Stomach smooth muscle (tissue), 2 donors: ENCODE data around the gene TUBGCP3.

Experiments used
- H3K27ac ChIP-seq: one replicate; pipeline ENCODE4 v1.7.0; 2013; ENCODE audit warnings: mild to moderate bottlenecking, low read length, inconsistent platforms
- H3K27me3 ChIP-seq, 2 donors: one replicate each; pipeline ENCODE4 v1.7.0; 2013; ENCODE audit warnings: low read length in 2 of 2; ENCODE audit not compliant: insufficient read depth in 2 of 2, control insufficient read depth in 1 of 2
- H3K36me3 ChIP-seq, 2 donors: one replicate each; pipeline ENCODE4 v1.7.0; 2013; ENCODE audit warnings: low read length in 2 of 2; ENCODE audit not compliant: control insufficient read depth in 2 of 2, insufficient read depth in 2 of 2
- H3K4me1 ChIP-seq: one replicate; pipeline ENCODE4 v1.7.0; 2013; ENCODE audit warnings: low read length; ENCODE audit not compliant: control insufficient read depth, insufficient read depth
- H3K4me3 ChIP-seq, 2 donors: one replicate each; pipeline ENCODE4 v1.7.0; 2013; ENCODE audit warnings: low read length in 2 of 2
- H3K9ac ChIP-seq, 2 donors: one replicate each; pipeline ENCODE4 v1.7.0; 2013; ENCODE audit warnings: low read length in 2 of 2, mild to moderate bottlenecking in 1 of 2
- H3K9me3 ChIP-seq, 2 donors: one replicate each; pipeline ENCODE4 v1.7.0; 2013; ENCODE audit warnings: low read length in 2 of 2; ENCODE audit not compliant: control insufficient read depth in 2 of 2
- donor health status: healthy.
- donor health status: Pancreatic carcinoma.

TUBGCP3 gene

DNA sequence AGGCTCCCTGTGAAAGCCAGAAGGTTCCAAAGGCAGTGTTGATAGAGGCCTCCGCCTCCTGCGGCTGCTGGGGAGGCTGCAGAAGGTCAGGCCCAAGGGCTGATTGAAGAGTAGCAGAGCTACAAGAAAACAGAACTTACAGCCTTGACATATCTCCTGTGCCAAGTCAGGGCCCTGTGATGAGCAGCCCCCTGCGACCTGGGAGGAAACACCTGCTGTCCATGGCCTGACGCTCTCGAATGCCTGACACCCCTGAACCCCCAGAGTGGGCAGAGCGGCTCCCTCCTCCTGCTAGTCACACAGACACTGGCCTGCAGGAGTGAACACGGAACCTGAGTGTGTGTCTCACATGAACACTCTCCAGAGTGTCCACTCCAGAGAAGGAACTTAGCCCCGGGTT, 38.2 kb upstream of the TUBGCP3 start:
- Histone ChIP-seq H3K36me3 (no peaks in the 10 kb centered on the region), H3K27me3 (no peaks in the 10 kb centered on the region)

DNA sequence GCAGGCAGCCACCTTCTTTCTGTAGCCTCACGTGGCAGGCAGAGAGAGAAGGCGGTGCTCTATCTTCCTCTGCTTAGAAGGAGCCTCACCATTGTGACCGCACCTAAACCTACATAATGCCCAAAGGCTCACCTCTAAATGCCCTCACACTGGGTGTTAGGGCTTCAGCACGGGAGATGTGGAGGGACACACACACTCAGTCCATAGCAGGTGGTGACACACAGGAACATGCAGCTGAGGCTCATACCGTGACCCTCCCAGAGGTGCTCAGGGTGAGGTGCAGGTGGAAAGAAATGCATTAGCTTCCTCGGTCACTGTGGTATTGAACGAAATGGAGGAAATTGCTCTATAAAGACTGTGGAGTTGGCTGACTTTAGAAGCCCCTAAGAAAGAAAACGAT, 37.7 kb upstream of the TUBGCP3 start:
- no peak overlapping the region for H3K27ac ChIP-seq
- no peak overlapping the region for H3K9ac ChIP-seq
- H3K27me3 ChIP-seq = no peaks in the 10 kb centered on the region
- no peaks in the 10 kb centered on the region for H3K4me1 ChIP-seq
- H3K36me3 ChIP-seq = no peaks in the 10 kb centered on the region
- no peaks in the 10 kb centered on the region for H3K9me3 ChIP-seq
- H3K4me3 ChIP-seq = no peak overlapping the region

More for the DNA sequence above, 38.2 kb upstream of the TUBGCP3 start:
- Histone ChIP-seq H3K4me1 (no peaks in the 10 kb centered on the region), H3K27ac (no peak overlapping the region), H3K4me3 (no peak overlapping the region), H3K9me3 (no peaks in the 10 kb centered on the region), H3K9ac (no peak overlapping the region)

DNA sequence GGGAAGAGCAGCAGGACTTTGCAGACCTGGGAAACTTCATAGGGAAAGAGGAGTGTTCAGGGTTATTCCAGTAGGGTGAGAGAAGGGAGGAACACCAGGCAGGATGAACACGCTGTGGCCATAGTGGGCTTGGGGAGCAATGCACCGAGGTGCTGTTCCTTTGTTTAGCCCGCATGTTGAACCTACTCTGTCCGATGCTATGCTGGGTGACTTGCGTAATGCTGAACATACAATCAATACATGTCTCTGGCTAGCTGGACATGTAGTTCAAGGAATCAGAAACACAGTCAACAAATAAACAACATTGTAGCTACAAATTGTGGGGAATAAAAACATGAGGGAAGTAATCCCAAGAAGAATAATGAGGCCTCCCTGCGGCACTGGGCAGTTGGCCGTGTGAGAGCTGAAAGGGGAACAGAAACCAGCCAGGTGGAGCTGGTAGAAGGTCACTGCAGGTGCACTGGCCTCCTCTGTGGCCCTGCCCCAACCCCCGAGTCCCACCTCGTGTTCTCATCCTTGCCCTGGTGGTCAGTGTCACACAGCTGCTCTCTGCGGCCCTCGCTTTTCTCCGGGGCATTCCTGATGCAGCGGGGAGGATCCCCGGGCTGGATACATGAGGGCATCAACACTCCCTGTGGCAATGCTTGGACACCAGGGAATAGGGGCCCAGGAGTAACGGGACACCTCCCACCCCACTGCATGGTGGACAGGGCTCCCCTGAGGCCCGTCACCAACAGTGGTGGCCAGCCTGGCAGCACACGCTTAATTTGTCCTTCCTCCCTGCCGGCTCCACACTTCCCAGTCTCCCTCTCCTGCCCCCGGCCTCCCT, 36.9 kb upstream of the TUBGCP3 start:
- Histone ChIP-seq H3K4me1 (no peaks in the 10 kb centered on the region), H3K27ac (no peak overlapping the region), H3K9ac (no peak overlapping the region), H3K4me3 (no peak overlapping the region), H3K9me3 (no peaks in the 10 kb centered on the region), H3K27me3 (no peaks in the 10 kb centered on the region), H3K36me3 (no peaks in the 10 kb centered on the region)

DNA sequence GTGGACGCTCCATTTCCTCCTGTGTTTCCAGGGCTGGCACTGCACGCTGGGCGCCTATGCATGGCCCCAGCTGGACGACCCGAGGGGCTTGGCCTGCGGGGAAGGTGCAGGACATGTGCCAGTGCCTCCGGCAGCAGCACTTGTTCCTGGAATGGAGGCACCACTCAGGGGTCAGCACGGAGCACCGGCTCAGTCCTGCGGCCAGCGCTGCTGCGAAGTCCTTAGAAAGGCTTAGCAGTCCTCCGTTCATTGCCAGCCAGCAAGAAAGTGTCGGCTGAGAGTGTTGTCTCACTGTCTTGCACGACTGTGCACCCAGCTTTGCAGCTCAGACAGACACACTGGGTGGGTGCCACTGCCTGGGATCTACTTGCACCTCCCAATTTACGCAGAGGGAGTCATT, 36.1 kb upstream of the TUBGCP3 start:
- no peak overlapping the region for H3K9ac ChIP-seq
- H3K36me3 ChIP-seq = no peaks in the 10 kb centered on the region
- H3K27me3 ChIP-seq = no peaks in the 10 kb centered on the region
- H3K9me3 ChIP-seq = no peaks in the 10 kb centered on the region
- no peak overlapping the region for H3K27ac ChIP-seq
- H3K4me1 ChIP-seq = no peaks in the 10 kb centered on the region
- H3K4me3 ChIP-seq = no peak overlapping the region

DNA sequence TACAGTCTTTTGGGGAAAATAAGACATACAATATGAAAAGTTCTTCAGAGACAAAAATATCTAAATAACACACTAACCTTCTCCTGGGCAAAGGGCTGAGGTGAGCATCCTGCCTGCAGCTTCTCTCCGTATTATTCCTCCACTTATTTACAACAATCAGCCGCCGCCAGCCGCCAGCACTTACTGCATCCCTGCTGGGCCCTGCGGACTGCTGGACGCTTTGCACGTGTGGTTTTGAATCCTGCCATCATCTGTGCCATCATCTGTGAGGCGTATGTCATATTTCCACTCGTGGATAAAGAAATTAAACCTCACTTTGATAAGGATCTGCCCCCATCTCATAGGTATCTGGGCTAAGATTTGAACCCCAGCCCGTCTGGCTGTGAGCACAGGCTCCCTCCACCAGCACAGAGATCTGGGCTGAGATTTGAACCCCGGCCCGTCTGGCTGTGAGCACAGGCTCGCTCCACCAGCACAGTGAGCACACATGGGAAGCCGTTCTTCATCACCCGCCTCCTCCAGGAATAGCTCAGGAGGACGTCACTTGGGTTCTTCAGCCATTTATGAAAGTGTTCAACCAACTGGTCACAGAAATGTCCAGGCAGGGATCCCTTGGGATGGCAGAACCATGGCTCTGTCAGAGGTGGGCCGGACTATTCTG, 35.2 kb upstream of the TUBGCP3 start:
- no peak overlapping the region for H3K9ac ChIP-seq
- no peak overlapping the region for H3K27ac ChIP-seq
- H3K9me3 ChIP-seq = no peaks in the 10 kb centered on the region
- H3K36me3 ChIP-seq = no peaks in the 10 kb centered on the region
- H3K4me1 ChIP-seq = no peaks in the 10 kb centered on the region
- H3K4me3 ChIP-seq = no peak overlapping the region
- no peaks in the 10 kb centered on the region for H3K27me3 ChIP-seq

DNA sequence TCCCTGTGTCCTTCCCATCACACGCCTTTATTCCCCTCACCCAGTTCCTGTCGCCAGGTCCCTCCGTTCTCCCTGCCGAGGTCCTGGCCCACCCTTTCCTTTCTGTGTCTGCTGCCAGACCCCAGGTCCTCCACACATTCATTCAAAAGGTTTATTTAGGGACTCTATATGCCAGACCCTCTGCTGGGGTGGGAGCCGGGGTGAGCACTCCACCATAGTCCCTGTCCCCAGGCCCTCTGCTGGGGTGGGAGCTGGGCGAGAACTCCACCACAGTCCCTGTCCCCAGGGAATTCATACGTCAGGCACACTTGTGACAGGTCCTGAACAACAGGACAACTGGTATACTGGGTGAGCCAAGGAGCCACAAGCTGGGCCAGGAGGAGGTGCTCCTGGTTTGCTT, 34.4 kb upstream of the TUBGCP3 start:
- Histone ChIP-seq H3K36me3 (no peaks in the 10 kb centered on the region), H3K27ac (no peak overlapping the region), H3K4me1 (no peaks in the 10 kb centered on the region), H3K27me3 (no peaks in the 10 kb centered on the region), H3K9me3 (no peaks in the 10 kb centered on the region), H3K4me3 (no peak overlapping the region), H3K9ac (no peak overlapping the region)

DNA sequence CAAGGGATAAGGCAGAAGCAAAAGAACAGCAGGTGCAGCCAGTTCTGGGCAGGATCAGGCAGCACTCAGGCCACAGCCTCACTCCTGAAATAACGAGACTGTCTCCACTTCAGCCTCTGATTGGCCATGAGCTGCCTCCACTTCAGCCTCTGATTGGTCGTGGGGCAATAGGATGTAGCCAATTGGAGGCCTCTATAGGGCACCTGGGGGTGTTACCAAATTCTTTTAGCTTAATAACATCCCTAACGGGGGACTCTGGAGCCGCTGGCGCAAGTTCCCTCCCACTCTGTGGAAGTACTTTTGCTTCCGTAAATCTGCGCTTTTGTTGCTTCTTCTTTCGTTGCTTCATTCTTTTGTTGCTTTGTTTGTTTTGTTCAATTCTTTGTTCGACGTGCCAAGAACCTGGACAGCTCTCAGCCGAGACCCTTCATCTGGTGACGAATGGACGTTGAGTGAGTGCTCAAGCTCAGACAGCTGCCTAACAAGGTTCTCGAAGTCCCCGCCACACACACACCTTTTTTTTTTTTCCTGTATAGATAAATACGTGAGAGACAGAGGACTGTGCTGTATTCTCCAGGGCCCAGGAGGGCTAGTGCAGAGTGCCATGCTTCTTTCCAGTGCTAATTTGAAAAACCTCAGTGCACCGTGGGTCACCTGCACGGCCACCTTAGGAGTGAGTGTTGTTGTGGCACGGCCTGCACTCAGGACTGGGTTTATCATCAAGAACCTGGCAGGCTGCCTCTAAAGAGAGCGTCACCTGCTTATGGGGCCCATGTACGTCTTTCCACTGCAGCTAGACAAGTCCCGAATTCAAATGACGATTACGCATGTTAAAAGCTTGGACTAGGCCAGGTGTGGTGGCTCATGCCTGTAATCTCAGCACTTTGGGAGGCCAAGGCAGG, 32.0 kb upstream of the TUBGCP3 start:
- Histone ChIP-seq H3K27ac (no peak overlapping the region), H3K36me3 (no peaks in the 10 kb centered on the region), H3K27me3 (no peaks in the 10 kb centered on the region), H3K4me3 (no peak overlapping the region), H3K9me3 (no peaks in the 10 kb centered on the region), H3K4me1 (no peaks in the 10 kb centered on the region), H3K9ac (no peak overlapping the region)

DNA sequence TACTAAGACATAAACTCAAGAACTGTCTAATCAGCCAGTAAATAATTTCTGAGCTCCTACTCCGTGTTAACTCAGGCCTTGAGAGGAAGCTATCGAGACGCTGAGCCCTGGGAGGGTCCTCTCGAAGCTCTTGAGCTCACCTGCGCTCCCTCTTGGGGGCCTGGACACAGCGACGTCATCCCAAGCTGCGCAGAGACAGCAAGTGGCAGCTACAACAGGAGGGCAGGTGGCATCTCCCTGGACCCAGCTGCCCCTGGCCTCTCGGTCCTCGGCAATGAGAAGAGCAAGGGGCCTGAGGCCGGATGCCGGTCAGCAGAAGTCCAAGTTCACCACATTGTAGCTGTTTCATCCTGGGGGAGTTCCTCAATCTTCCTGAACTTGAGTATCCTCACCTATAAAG, 30.5 kb upstream of the TUBGCP3 start:
- no peaks in the 10 kb centered on the region for H3K36me3 ChIP-seq
- H3K9me3 ChIP-seq = no peaks in the 10 kb centered on the region
- H3K27ac ChIP-seq = no peak overlapping the region
- no peak overlapping the region for H3K9ac ChIP-seq
- no peak overlapping the region for H3K4me3 ChIP-seq
- no peaks in the 10 kb centered on the region for H3K27me3 ChIP-seq
- no peaks in the 10 kb centered on the region for H3K4me1 ChIP-seq

DNA sequence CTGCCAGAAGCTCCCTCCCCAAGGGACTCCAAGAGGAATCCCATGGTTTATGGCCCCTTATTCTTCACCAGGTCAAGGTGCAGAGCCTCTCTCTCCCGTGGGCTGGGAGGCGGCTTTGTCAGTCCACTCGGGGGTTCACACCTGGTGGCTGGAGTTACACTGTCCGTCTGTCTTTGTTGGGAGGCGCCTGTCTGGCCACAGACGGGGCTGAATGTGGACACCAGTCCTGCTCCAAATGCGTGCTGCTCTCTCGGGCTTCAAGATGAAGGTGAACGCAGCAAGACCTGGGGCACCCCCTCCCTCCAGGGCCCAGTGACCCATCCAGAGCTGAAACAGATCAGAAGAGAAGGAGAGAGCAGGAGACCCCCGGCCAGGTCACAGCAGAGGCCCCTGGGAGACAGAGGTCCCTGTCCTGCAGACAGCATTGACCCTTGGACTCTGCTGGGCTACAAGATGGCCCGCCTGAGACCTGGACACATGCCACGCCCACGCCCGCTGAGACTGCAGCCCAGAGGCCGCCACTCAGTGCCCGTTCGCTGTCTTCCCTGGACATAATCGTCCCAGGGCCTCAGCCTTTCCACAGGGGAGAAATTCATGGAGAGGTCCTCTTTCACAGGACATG, 29.9 kb upstream of the TUBGCP3 start:
- H3K4me1 ChIP-seq = no peaks in the 10 kb centered on the region
- H3K9me3 ChIP-seq = no peaks in the 10 kb centered on the region
- H3K36me3 ChIP-seq = no peaks in the 10 kb centered on the region
- no peak overlapping the region for H3K27ac ChIP-seq
- H3K4me3 ChIP-seq = no peak overlapping the region
- no peaks in the 10 kb centered on the region for H3K27me3 ChIP-seq
- H3K9ac ChIP-seq = no peak overlapping the region

DNA sequence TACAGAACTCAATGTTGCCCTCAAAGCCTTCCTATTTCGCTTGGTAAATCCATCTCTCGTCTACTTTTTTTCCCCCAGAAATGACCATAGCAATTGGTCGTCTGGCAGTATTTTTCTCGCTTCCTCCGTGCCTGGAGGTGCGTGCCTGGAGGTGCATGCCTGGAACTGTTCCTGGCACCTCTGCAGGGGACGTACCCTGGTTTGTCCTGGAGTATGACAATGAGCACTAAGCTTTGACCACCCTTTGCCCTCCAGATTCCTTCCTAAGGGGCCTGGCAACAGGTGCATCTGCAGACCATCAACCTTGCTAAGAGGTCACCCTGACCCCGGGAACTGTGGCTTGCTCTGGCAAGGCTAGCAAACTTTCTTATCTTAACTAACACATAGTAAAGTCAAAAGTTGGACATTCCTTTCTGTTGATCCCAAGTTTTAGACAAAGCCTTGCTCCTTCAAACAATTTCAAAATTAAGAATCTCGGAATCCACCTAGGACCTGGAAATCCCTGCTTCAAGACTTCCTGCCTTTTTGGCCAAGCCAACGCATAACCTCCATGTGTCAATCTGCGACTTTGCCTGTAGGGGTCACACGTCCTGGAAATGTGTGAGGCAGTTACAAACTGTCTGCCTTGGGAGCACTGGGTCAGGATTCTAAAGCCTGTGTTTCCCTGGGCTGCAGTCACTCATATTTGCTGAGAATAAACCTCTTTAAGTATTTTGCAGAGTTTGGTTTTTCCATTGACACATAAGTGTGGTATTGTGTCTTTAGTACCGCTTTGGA, 28.8 kb upstream of the TUBGCP3 start:
- Histone ChIP-seq H3K27ac (no peak overlapping the region), H3K4me3 (no peak overlapping the region), H3K36me3 (no peaks in the 10 kb centered on the region), H3K27me3 (no peaks in the 10 kb centered on the region), H3K4me1 (no peaks in the 10 kb centered on the region), H3K9me3 (no peaks in the 10 kb centered on the region), H3K9ac (no peak overlapping the region)
